ENCODE measurements around the gene MS4A18.

Gene MS4A18

DNA sequence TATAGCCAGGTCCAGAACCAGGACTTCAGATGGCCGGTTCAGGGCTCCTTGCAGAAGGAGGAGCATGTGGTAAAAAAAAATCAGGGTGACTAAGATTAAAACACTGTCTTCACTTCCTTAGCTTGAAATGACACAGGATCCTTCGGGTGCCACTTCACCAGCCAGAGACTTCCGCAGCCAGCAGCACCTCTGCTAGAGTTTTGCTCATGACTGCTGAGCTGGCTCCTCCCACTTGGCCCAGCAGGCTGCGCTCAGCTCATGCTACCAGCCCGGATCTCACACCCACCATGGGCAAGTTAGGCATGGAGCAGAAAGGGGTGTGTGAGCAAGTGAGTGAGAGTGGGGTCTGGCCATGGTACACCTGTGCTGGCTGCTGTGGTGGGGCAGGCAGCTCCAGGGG, 6.6 kb upstream of the MS4A18 start:
- DNase-seq (ENCODE audit: extremely low read depth, low read depth), result no peak
- TF ChIP-seq, protein P1, sequence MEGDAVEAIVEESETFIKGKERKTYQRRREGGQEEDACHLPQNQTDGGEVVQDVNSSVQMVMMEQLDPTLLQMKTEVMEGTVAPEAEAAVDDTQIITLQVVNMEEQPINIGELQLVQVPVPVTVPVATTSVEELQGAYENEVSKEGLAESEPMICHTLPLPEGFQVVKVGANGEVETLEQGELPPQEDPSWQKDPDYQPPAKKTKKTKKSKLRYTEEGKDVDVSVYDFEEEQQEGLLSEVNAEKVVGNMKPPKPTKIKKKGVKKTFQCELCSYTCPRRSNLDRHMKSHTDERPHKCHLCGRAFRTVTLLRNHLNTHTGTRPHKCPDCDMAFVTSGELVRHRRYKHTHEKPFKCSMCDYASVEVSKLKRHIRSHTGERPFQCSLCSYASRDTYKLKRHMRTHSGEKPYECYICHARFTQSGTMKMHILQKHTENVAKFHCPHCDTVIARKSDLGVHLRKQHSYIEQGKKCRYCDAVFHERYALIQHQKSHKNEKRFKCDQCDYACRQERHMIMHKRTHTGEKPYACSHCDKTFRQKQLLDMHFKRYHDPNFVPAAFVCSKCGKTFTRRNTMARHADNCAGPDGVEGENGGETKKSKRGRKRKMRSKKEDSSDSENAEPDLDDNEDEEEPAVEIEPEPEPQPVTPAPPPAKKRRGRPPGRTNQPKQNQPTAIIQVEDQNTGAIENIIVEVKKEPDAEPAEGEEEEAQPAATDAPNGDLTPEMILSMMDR (IDR thresholded peaks at IDR 0.05; ENCODE audit: low read depth, low read length), result no peak

DNA sequence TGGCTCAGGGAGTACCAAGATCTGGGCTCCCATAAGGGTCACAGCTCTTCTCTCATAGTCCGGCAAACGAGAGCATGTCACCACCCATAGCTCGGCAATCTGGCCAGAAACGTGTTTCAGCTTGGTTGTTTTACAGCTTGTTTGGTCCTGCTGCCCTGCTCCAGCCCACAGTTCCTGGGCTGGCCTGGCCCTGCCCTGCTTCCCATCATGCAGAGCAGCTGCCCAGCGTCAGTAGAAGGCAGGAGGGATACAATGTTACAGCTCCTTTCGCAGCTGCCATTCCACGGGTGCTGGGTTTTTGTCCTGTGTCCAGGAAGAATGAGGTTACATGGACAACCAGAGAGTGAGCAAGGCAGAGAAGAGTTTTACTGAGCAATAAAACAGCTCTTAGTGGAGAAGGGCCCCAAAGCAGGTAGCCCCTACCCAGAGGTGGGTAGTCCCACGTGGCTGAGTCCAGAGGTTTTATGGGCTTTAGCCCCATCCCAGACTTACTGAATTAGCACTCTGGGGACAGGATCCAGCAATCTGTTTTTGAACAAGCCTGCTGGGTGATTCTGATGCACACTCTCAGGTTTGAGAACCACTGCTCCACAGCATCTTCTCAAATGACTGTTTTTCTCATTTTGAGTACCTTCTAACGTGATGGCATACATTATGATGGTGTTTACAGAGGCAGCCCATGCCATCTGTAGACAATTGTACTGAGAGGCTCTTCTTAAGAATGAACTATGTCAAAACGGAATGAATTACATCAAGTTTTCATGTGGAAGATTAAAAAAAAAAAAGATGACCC, 5.8 kb upstream of the MS4A18 start:
- TF ChIP-seq, protein P1 (IDR thresholded peaks at IDR 0.05; ENCODE audit: low read depth, low read length), result no peak
- DNase-seq (ENCODE audit: extremely low read depth, low read depth), result no peak

DNA sequence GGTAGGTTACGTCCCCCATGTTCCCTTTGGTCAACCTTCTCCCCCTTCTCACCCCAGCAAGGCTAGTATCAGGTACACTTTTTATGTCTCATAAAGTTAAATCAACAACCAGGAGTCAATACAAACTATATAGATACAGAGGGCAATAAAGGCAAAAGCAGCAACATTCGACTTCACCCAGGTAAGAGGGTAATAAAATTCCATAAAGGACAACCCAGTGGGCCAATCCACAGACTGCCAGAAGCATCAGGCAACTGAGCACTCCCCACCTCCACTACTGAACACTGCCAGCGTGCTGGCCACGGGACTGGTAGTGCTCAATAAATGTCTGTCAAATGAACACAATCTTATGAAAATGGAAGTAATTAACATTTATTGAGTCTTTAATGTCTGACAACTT, 5.1 kb upstream of the MS4A18 start:
- DNase-seq (ENCODE audit: extremely low read depth, low read depth), result no peak

DNA sequence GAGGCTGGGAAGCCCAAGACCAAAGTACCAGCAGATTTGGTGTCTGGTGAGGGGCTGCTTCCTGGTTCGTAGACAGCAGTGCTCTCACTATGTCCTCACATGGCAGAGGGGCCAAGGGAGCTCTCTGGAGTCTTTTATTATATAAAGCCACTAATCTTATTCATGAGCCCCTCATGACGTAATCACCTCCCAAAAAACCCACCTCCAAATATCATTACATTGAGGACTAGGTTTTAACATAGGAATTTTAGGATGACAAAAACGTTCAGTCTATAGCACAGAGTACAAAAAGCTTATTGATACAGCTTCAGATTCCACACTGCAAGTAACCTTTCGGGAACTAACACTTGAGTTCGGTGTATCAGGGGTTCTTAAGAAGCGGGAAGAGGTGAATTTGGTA, 4.1 kb upstream of the MS4A18 start:
- TF ChIP-seq, protein P1 (IDR thresholded peaks at IDR 0.05; ENCODE audit: low read depth, low read length), result no peak
- DNase-seq (ENCODE audit: extremely low read depth, low read depth), result no peak

More for the DNA sequence above, 5.1 kb upstream of the MS4A18 start:
- TF ChIP-seq, protein P1 (IDR thresholded peaks at IDR 0.05; ENCODE audit: low read depth, low read length), result no peak

DNA sequence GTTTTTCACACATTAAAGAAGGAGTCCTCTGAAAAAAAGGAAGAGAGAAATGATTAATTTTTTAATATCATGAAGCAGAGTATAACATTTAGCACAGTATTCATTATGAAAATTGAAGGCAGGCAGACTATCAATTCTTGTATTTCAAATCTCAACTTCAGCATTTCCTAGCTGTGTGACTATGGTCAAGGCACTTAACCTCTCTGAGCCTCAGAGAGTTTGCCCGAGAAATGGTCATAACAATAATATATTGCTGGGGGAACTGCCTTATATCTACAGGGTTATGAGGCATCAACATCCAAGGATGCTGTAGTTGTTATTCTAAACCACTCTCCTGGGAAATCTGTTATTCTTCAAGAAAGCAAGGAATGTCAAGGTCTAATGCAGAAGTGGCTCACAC, 1.1 kb downstream of the MS4A18 start:
- TF ChIP-seq, protein P1 (IDR thresholded peaks at IDR 0.05; ENCODE audit: low read depth, low read length), result no peak
- no peak for DNase-seq (ENCODE audit: extremely low read depth, low read depth)

DNA sequence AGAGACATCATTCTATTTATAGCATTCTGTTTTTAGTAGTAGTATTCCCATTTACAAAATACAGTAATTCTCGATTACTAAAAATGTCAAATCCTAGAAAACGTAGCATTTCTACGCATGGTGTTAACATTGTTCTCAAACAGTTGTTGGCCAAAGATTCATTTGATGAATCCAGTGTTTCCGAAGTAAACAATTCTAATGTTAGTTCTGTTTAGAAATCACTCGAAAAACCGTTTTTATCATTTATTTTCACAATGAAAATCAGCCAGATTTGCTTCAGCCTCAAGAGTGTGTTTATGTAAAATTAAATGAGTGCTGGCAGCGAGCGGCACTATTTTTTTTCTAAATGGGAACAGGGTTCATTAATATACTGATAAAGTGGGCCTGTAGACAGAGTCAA, 7.1 kb downstream of the MS4A18 start:
- TF ChIP-seq, protein P1 (IDR thresholded peaks at IDR 0.05; ENCODE audit: low read depth, low read length), result no peak

DNA sequence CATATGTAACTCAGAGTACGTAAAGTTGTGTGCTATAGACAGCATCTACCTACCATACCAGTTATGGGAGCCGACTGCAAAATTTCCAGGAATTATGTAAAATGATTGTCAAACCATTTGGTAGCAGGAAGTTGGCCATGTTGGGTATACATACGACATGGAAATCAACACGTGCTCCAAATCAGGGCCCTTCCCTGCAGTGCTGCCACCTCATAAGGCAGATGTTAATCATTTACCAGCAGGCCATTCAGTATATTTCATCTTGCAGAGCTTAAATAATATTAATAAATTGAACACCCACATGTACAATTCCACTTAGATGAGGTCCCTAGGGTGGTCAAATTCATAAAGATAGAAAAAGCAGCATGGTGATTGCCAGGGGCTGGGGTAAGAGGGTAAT, 9.8 kb downstream of the MS4A18 start:
- DNase-seq (ENCODE audit: extremely low read depth, low read depth), result no peak
- TF ChIP-seq, protein P1 (IDR thresholded peaks at IDR 0.05; ENCODE audit: low read depth, low read length), result no peak

More for the DNA sequence above, 7.1 kb downstream of the MS4A18 start:
- DNase-seq (ENCODE audit: extremely low read depth, low read depth), result no peak
